Suprapubic skin (tissue), 4 donors: ENCODE results near the gene KAZN. TPM values are rescaled to one million over a fixed set of nuclear protein-coding genes. Genes with fewer than 3 reads are reported as not detected.

Experiments
- DNase-seq, 2 donors: peaks; one replicate each; pipeline ENCODE4 v3.0.0-alpha.2; 2019; ENCODE audit warnings: low spot score in 2 of 2
- H3K27ac ChIP-seq: fragments of 200-600 bp; sonication (generic); one replicate; pipeline ENCODE4 v1.5.1; 2019
- H3K27me3 ChIP-seq: fragments of 200-600 bp; sonication (generic); one replicate; pipeline ENCODE4 v1.5.1; 2019
- H3K36me3 ChIP-seq: fragments of 200-600 bp; sonication (generic); one replicate; pipeline ENCODE4 v1.5.1; 2019
- H3K4me1 ChIP-seq: fragments of 200-600 bp; sonication (generic); one replicate; pipeline ENCODE4 v1.5.1; 2019
- H3K4me3 ChIP-seq: fragments of 200-600 bp; sonication (generic); one replicate; pipeline ENCODE4 v1.5.1; 2019; ENCODE audit warnings: mild to moderate bottlenecking
- H3K9me3 ChIP-seq: fragments of 200-600 bp; sonication (generic); one replicate; pipeline ENCODE4 v1.5.1; 2019
- CTCF ChIP-seq, 2 donors: fragments of 200-600 bp in 1 of 2; fragments of 450-650 bp in 1 of 2; sonication (generic) in 1 of 2; IDR thresholded peaks; one replicate each; pipeline ENCODE4 v1.5.1; 2016 to 2019; ENCODE audit warnings: antibody characterized with exemption in 2 of 2, mild to moderate bottlenecking in 1 of 2, moderate library complexity in 1 of 2
- EP300 ChIP-seq: sonication (generic); formaldehyde crosslinking; IDR thresholded peaks from one replicate; pipeline ENCODE4 v1.6.1; 2017; ENCODE audit warnings: antibody characterized with exemption
- POLR2A ChIP-seq, 2 donors: fragments of 450-650 bp; IDR thresholded peaks; one replicate each; pipeline ENCODE4 v1.6.1; 2017; ENCODE audit warnings: antibody characterized with exemption in 2 of 2, mild to moderate bottlenecking in 2 of 2, moderate library complexity in 2 of 2
- POLR2AphosphoS5 ChIP-seq, 3 donors: sonication (generic); formaldehyde crosslinking; IDR thresholded peaks; one replicate each; pipeline ENCODE4 v1.6.1; 2017; ENCODE audit warnings: antibody characterized with exemption in 3 of 3
- WGBS: methylation state at CpG from one replicate; pipeline ENCODE4 v1.1.5; 2018; 5-methylcytosine and 5-hydroxymethylcytosine counted together
- total RNA-seq, 4 donors: library from RNA; depleted of rRNA; stranded (reverse); fragments of >200 nt; gene quantifications; one replicate each; pipeline ENCODE4 v1.1.0, GENCODE V29; 2016

Gene KAZN
- total RNA-seq, 4 donors from 2014 or later: 29.2 to 37.5 (median 31.7) TPM

GRCh38 chr1:15151377-15151806 is 552.9 kb downstream of the KAZN start:
- 56% methylated on average over 4 of the region's 5 CpGs for WGBS
- TF ChIP-seq CTCF (IDR thresholded peaks at IDR 0.05) (no peak), POLR2AphosphoS5 (IDR thresholded peaks at IDR 0.05) (no peak), POLR2A (IDR thresholded peaks at IDR 0.05) (no peak), EP300 (no peak)
- Histone ChIP-seq H3K4me3 (no peak overlapping the region), H3K9me3 (no peaks in the 10 kb centered on the region), H3K27ac (no peak overlapping the region), H3K36me3 (no peaks in the 10 kb centered on the region), H3K27me3 (no peaks in the 10 kb centered on the region), H3K4me1 (peaks cover 44% of the 10 kb centered on the region)
- no peak for DNase-seq

DNA sequence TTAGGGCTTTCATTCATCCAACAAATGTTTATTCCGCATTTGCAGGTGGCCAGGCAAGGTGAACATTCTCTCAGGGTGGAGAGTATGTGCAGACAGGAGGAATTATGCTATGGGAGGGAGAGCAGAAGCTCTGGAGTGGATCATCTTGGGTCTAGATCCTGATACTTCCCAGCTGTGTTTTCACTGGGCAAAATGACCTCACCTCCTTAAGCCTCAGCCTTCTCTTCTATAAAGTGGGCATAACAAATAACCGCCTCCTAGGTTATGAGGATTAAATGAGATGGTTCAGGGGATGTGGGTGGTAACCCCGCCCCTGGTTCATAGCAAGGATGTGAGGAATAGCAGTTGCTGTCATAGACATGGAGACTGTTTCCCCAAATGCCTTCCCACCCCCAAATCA is 553.4 kb downstream of the KAZN start:
- no peaks in the 10 kb centered on the region for H3K27me3 ChIP-seq
- H3K4me1 ChIP-seq: peaks cover 42% of the 10 kb centered on the region
- no peaks in the 10 kb centered on the region for H3K9me3 ChIP-seq
- no peaks in the 10 kb centered on the region for H3K36me3 ChIP-seq
- whole genome bisulfite sequencing: 58% methylated on average over 3 of the region's 3 CpGs
- DNase-seq: no peak
- peak overlapping the region; percentile 81 for H3K4me3 ChIP-seq
- H3K27ac ChIP-seq: peak overlapping the region; percentile 75
- no peak for TF ChIP-seq POLR2AphosphoS5 (IDR thresholded peaks at IDR 0.05)
- no peak for TF ChIP-seq EP300
- no peak for TF ChIP-seq CTCF (IDR thresholded peaks at IDR 0.05)

DNA sequence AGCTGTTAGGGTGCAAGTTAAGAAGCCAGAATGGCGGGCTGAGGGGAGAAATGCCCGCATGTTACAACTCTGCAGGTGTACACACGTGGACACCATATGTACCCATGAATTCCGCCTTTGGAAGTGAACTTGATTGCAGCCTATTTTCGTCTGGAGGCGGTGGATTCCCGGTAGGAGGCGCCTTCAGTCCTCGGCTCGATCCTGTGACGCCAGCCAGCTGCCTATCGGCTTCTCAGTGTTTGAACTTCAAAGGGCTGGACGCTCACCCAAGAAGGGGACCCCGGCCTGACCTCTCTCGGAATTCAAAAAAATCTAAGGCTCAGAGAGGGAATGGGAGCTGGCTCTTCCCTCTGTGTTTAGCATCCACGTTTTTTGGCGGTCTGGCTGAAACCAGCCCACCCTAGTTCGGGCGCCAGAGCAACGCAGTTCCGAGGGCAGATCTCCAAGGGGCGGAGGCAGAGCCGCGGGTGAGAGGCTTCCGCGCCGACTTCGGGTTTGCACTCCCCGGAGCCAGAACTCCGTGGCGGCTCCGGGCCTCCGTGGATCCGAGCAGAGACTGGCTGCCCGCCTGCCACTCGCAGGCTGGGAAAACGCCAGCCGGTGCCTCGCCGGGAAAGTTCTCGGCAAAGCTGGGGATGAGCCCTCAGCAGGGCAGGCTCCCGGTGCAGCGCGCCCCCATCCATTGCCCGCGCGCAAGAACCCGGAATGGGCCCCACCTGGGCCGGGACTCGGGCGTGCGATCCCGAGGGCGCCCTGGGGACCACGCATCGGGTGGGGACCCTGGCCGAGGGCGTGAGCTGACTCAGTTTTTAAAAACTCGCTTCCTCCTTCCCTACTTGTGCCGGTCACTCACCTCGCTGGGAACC is 554.1 kb downstream of the KAZN start:
- WGBS: 8% methylated on average over 3 of the region's 61 CpGs

GRCh38 chr1:15153184-15153841 is 554.8 kb downstream of the KAZN start, which contains the start of gene TMEM51:
Gene TMEM51 (plus strand): TSS chr1:15153747. CDS start chr1:15215088, 61,341 bp downstream.
- peak in 1 of 2 donors; percentile 74 for DNase-seq
- TF ChIP-seq CTCF (IDR thresholded peaks at IDR 0.05) (no peak), POLR2A (IDR thresholded peaks at IDR 0.05) (peak in 1 of 2 donors; percentile 16)
- no peaks in the 10 kb centered on the region for H3K36me3 ChIP-seq
- H3K27ac ChIP-seq: peak within 1 kb of the TSS; percentile 75
- peaks cover 42% of the 10 kb centered on the region for H3K4me1 ChIP-seq
- H3K27me3 ChIP-seq: no peaks in the 10 kb centered on the region
- peak within 1 kb of the TSS; percentile 81 for H3K4me3 ChIP-seq
- 2% methylated on average over 10 of the region's 56 CpGs for WGBS
- H3K9me3 ChIP-seq: no peaks in the 10 kb centered on the region

More for the DNA sequence above, 554.1 kb downstream of the KAZN start:
- Histone ChIP-seq H3K36me3 (no peaks in the 10 kb centered on the region), H3K27ac (peak overlapping the region; percentile 75), H3K4me3 (peak overlapping the region; percentile 81), H3K27me3 (no peaks in the 10 kb centered on the region), H3K4me1 (peaks cover 42% of the 10 kb centered on the region), H3K9me3 (no peaks in the 10 kb centered on the region)
- TF ChIP-seq POLR2AphosphoS5 (IDR thresholded peaks at IDR 0.05): no peak
- no peak for TF ChIP-seq POLR2A (IDR thresholded peaks at IDR 0.05)
- no peak for TF ChIP-seq EP300
- TF ChIP-seq CTCF (IDR thresholded peaks at IDR 0.05): peak in 1 of 2 donors; percentile 46
- peak; percentile 86 to 87 for DNase-seq

DNA sequence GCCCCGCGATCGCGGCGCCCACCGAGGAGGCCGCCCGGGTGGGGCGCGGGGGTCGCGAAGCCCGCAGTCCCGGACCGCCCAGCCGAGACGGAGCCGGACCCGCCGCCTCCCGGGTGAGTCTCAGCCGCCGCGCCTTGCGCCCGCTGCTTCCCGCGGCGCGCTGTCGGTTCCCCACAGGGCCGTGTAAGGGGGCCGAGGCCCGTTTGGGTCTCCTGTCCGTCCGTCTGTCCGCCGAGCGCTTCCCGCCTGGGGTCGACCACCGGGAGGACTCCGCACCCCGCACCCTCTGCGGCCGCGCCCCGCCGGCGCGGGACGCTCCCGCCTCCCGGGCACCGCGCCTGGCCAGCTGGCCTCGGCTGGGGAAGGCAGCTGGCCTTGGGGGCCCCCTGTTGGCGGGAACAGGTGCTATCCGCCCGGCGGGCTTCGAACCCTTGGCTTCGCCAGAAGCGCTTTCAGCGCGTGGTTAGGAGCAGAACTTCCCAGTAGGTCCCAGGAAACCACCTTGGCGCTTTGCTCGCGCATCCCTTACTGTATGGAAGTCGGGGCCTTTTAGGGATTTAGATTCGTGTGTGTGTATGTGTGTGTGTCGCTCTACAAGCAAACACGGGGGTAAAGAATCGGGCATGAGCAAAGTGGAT is 555.5 kb downstream of the KAZN start:
- no peaks in the 10 kb centered on the region for H3K36me3 ChIP-seq
- no peak for DNase-seq

More for the DNA sequence above, 555.5 kb downstream of the KAZN start:
- Histone ChIP-seq H3K27ac (peak overlapping the region; percentile 75), H3K4me3 (peak overlapping the region; percentile 81), H3K27me3 (no peaks in the 10 kb centered on the region), H3K4me1 (peaks cover 42% of the 10 kb centered on the region), H3K9me3 (no peaks in the 10 kb centered on the region)
- no peak for TF ChIP-seq EP300
- no peak for TF ChIP-seq POLR2A (IDR thresholded peaks at IDR 0.05)
- TF ChIP-seq POLR2AphosphoS5 (IDR thresholded peaks at IDR 0.05): no peak
- TF ChIP-seq CTCF (IDR thresholded peaks at IDR 0.05): peak in 1 of 2 donors; percentile 47
- WGBS: under 1% methylated on average over 63 of the region's 74 CpGs
